ENCODE data around the gene LOXL4.

Gene LOXL4

DNA sequence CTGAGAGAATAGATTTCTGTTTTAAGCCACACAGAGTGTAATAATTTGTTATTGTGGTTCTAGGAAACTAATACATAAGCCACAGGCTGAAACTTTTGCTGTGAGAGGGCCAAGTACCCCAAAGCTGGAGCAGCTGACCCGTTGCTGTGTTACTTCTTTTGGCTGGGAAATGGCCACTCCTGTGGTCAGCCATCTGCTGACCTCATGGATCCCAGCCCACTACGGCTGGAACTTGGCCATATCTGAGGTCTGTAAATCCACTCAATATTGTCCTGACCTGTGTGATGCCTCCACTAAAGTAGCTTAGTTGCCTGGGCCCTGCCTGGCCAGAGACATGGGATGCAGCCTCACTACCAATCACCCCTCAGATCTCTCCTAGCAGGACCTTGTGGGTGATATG lies 17.4 kb upstream of the LOXL4 start:
- Mint-ChIP-seq H3K4me3 (no peak overlapping the region), H3K9me3 (peaks cover 11% of the 10 kb centered on the region), H3K27me3 (ENCODE audit: low read depth, poor library complexity) (peaks cover 14% of the 10 kb centered on the region), H3K4me1 (peaks cover 11% of the 10 kb centered on the region), H3K36me3 (ENCODE audit: low read depth) (no peaks in the 10 kb centered on the region), H3K27ac (no peak overlapping the region)
- DNase-seq = no peak
- TF ChIP-seq, protein P1, sequence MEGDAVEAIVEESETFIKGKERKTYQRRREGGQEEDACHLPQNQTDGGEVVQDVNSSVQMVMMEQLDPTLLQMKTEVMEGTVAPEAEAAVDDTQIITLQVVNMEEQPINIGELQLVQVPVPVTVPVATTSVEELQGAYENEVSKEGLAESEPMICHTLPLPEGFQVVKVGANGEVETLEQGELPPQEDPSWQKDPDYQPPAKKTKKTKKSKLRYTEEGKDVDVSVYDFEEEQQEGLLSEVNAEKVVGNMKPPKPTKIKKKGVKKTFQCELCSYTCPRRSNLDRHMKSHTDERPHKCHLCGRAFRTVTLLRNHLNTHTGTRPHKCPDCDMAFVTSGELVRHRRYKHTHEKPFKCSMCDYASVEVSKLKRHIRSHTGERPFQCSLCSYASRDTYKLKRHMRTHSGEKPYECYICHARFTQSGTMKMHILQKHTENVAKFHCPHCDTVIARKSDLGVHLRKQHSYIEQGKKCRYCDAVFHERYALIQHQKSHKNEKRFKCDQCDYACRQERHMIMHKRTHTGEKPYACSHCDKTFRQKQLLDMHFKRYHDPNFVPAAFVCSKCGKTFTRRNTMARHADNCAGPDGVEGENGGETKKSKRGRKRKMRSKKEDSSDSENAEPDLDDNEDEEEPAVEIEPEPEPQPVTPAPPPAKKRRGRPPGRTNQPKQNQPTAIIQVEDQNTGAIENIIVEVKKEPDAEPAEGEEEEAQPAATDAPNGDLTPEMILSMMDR (IDR thresholded peaks at IDR 0.05) = no peak

DNA sequence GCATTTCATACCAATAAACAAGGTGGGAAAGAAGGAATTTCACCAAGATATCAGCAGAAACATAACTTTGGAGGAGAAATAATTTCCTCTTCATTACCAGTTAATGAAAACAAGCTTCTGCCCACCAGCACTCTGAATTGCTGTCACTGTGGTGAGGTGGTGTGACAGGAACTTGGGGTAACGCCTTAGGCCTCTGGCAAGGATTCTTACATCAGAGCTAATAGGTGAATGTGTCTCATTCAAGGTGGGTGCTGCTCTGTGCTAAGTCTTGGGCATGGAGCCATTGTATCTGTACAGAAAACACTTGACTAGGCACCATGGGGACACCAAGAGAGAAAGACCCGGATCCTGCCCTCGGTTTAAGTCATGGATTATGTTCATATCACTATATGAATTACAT lies 8.3 kb upstream of the LOXL4 start:
- H3K27ac Mint-ChIP-seq = no peak overlapping the region
- no peaks in the 10 kb centered on the region for H3K36me3 Mint-ChIP-seq (ENCODE audit: low read depth)
- TF ChIP-seq, protein P1 (IDR thresholded peaks at IDR 0.05) = no peak
- H3K9me3 Mint-ChIP-seq = peaks cover 12% of the 10 kb centered on the region
- no peak overlapping the region for H3K4me3 Mint-ChIP-seq
- peaks cover 12% of the 10 kb centered on the region for H3K4me1 Mint-ChIP-seq
- DNase-seq = no peak
- H3K27me3 Mint-ChIP-seq (ENCODE audit: low read depth, poor library complexity) = peaks cover 24% of the 10 kb centered on the region

- Mint-ChIP-seq H3K36me3 (ENCODE audit: low read depth) (no peaks in the 10 kb centered on the region), H3K27me3 (ENCODE audit: low read depth, poor library complexity) (peaks cover 24% of the 10 kb centered on the region), H3K4me3 (no peak overlapping the region), H3K9me3 (peaks cover under 1% of the 10 kb centered on the region), H3K4me1 (peaks cover 23% of the 10 kb centered on the region), H3K27ac (no peak overlapping the region)
- DNase-seq = no peak
- TF ChIP-seq, protein P1 (IDR thresholded peaks at IDR 0.05) = no peak
Observed at GRCh38 chr10:98274562-98274961, 6.6 kb upstream of the LOXL4 start.

DNA sequence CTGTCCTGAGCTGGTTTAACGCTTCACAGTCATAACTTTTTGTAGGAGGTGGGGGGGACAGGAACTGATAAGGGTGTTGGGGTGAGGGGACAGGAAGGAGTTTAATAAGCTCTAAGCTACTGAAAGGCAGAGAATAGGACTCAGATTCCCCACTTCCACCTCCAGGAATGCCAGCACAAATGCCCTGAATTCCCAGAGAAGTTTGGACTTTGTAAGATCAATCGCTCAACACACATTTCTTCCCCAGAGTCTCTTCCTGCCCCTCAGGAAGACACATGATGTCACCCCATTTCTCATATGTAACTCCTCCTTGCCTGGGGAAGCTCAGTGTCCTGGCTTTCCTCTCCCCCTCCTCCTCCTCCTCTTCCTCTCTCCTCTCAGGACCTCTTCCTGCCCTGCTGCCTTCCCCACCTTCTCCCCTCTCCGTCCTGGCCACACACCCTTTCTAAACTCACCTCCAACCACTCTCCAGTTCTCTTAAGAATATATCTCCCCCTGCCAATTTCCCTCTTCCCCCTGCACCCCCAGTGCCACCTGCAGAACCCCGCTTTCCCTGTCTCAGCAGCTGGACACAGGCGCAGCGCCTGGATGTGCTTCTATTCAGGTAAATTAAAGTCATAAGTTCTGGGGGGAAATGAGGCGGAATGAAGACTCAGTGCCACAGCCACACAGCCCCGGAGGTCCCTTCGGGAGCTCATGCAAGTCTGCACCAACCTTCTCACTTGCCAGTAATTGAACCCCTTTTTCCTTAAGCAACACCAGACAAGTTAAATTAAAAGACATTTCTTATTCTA lies 5.3 kb upstream of the LOXL4 start:
- Mint-ChIP-seq H3K27ac (no peak overlapping the region), H3K27me3 (ENCODE audit: low read depth, poor library complexity) (peaks cover 27% of the 10 kb centered on the region), H3K9me3 (no peaks in the 10 kb centered on the region), H3K4me3 (no peak overlapping the region), H3K36me3 (ENCODE audit: low read depth) (no peaks in the 10 kb centered on the region), H3K4me1 (peaks cover 30% of the 10 kb centered on the region)
- no peak for DNase-seq
- TF ChIP-seq, protein P1 (IDR thresholded peaks at IDR 0.05) = no peak

- Mint-ChIP-seq H3K4me1 (peaks cover 33% of the 10 kb centered on the region), H3K27me3 (ENCODE audit: low read depth, poor library complexity) (peaks cover 27% of the 10 kb centered on the region), H3K4me3 (no peak overlapping the region), H3K36me3 (ENCODE audit: low read depth) (no peaks in the 10 kb centered on the region), H3K9me3 (no peaks in the 10 kb centered on the region), H3K27ac (no peak overlapping the region)
- TF ChIP-seq, protein P1 (IDR thresholded peaks at IDR 0.05) = no peak
- no peak for DNase-seq
Observed at GRCh38 chr10:98272656-98273055, 4.7 kb upstream of the LOXL4 start.

DNA sequence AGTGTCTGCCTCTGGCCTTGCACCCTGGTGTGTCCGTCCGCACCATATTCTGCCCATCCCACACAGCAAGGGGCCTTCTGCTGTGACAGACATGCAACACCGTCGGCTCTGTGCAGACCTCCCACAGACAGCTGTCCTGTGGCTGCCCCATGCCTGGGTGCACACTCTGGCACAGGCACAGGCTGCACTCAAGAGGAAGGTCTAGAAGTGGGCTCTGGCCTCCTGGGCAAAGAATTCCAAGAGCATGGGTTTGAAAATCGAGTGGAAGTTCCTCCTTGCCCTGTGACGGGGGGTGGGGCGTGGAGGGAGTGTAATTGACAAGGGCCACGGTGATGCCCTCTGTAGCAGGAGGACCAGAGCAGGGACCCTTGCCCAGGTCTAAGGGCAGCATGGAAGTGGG lies 4.3 kb upstream of the LOXL4 start:
- TF ChIP-seq, protein P1 (IDR thresholded peaks at IDR 0.05) = no peak
- H3K9me3 Mint-ChIP-seq = no peaks in the 10 kb centered on the region
- DNase-seq = no peak
- H3K27ac Mint-ChIP-seq = no peak overlapping the region
- H3K36me3 Mint-ChIP-seq (ENCODE audit: low read depth) = no peaks in the 10 kb centered on the region
- H3K4me1 Mint-ChIP-seq = peaks cover 37% of the 10 kb centered on the region
- no peak overlapping the region for H3K4me3 Mint-ChIP-seq
- H3K27me3 Mint-ChIP-seq (ENCODE audit: low read depth, poor library complexity) = peaks cover 27% of the 10 kb centered on the region

Measured in nephron progenitor cell (in vitro differentiated cells).